Uterus (tissue), 2 donors: ENCODE measurements around the gene DALRD3.

ENCODE experiments used
- POLR2A ChIP-seq, 2 donors: fragments of 450-650 bp; IDR thresholded peaks; one replicate each; pipeline ENCODE4 v1.6.1; 2016; ENCODE audit warnings: antibody characterized with exemption in 2 of 2, mild to moderate bottlenecking in 1 of 2, moderate library complexity in 1 of 2
- TF ChIP-seq, protein P1 (sequence below), 4 experiments: fragments of 200-600 bp in 2 of 4; fragments of 450-650 bp in 2 of 4; sonication (generic) in 2 of 4; IDR thresholded peaks; one replicate each; pipeline ENCODE4 v1.5.1; 2016 to 2019; ENCODE audit warnings: antibody characterized with exemption in 4 of 4, mild to moderate bottlenecking in 2 of 4, moderate library complexity in 1 of 4

DNA sequence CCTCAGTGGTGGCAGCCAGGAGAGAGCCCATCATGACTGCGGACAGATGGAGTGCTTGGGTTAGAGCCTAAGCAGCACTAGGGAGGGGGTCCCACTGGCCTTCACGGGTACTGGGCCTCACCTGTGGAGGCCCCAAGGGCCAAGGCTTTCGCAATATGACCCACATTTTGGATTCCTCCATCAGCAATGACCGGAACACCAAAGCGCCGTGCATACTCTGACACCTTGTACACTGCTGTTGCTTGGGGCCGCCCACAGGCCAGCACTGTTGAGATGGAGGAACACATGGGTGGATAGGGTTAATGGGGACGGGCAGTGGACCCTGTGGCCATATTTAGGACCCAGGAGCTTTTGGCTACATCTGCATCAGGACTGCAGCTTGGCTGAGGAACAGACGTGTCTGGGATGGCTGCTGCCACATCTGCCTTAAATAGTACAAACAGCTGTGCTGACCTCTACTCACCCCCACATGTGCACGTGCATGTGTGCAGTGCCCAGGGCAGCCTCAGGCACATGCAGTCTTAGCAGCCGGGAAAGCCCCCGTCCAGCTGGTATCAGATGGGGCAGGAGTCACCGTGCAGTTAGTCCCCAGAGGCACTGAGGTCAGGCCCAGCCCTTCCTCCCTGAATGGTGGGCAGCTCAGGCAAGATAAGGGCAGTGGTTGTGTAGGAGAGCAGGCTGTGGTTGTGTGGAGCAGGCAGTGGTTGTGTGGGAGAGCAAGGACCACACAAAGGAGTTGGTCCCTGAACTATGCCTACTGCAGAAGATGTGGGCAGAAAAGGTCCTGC is 6.8 kb upstream of the DALRD3 start:
- no peak for TF ChIP-seq POLR2A (IDR thresholded peaks at IDR 0.05)
- TF ChIP-seq, protein P1, sequence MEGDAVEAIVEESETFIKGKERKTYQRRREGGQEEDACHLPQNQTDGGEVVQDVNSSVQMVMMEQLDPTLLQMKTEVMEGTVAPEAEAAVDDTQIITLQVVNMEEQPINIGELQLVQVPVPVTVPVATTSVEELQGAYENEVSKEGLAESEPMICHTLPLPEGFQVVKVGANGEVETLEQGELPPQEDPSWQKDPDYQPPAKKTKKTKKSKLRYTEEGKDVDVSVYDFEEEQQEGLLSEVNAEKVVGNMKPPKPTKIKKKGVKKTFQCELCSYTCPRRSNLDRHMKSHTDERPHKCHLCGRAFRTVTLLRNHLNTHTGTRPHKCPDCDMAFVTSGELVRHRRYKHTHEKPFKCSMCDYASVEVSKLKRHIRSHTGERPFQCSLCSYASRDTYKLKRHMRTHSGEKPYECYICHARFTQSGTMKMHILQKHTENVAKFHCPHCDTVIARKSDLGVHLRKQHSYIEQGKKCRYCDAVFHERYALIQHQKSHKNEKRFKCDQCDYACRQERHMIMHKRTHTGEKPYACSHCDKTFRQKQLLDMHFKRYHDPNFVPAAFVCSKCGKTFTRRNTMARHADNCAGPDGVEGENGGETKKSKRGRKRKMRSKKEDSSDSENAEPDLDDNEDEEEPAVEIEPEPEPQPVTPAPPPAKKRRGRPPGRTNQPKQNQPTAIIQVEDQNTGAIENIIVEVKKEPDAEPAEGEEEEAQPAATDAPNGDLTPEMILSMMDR (IDR thresholded peaks at IDR 0.05), result no peak
